Brain microvascular endothelial cell (primary cell): ENCODE results near the gene ACTL6A.
"Not testable (repeated sequence)": the region's sequence is repeated elsewhere in the genome, so short reads cannot be mapped to it uniquely, and the experiment has no call there.

Experiments used
- DNase-seq: peaks from one replicate; pipeline ENCODE4 v3.0.0-alpha.2; 2020
- H3K27ac ChIP-seq: fragments of 250-450 bp; sonication (Bioruptor Pico); 2 replicates; pipeline ENCODE4 v1.5.1; 2020; ENCODE audit warnings: mild to moderate bottlenecking, moderate library complexity
- H3K27me3 ChIP-seq: fragments of 250-450 bp; sonication (Bioruptor Pico); replicated peaks from 2 replicates; pipeline ENCODE4 v1.5.1; 2020; ENCODE audit warnings: mild to moderate bottlenecking
- H3K36me3 ChIP-seq: fragments of 250-450 bp; sonication (Bioruptor Pico); replicated peaks from 2 replicates; pipeline ENCODE4 v1.5.1; 2020; ENCODE audit warnings: mild to moderate bottlenecking
- H3K4me3 ChIP-seq: 2 replicates; pipeline ENCODE4 v1.5.1; 2011; ENCODE audit warnings: low read depth, mild to moderate bottlenecking, control low read depth, low read length, moderate library complexity
- CTCF ChIP-seq: IDR thresholded peaks from 2 replicates; pipeline ENCODE4 v1.5.1; 2011; ENCODE audit warnings: low read depth, mild to moderate bottlenecking, moderate library complexity, low read length, control low read depth, inconsistent platforms; ENCODE audit errors: missing control alignments
- in situ Hi-C: cut with HindIII; loops from 2 replicates; pipeline ENCODE4 v1.10.0; 2017; ENCODE audit warnings: low sequenced_read_pairs, low pct_ligation_motif_present

Gene ACTL6A

GRCh38 chr3:179562591-179563270 lies at the start of gene ACTL6A:
TSS of gene ACTL6A (plus strand) at chr3:179562926. CDS start at chr3:179563093, 167 bp downstream.
- peak within 1 kb of the TSS; percentile 96 for H3K4me3 ChIP-seq
- in situ Hi-C loops, result no loop called here
- no peaks in the 10 kb centered on the region for H3K27me3 ChIP-seq
- DNase-seq, result peak; percentile 100
- TF ChIP-seq CTCF, result no peak
- H3K27ac ChIP-seq, result peak within 1 kb of the TSS; percentile 57
- H3K36me3 ChIP-seq, result no peaks in the 10 kb centered on the region

GRCh38 chr3:179513862-179514261 lies 48.9 kb upstream of the ACTL6A start:
- DNase-seq, result peak; percentile 23
- Histone ChIP-seq H3K4me3 (no peak overlapping the region), H3K27ac (no peak overlapping the region), H3K36me3 (no peaks in the 10 kb centered on the region), H3K27me3 (no peaks in the 10 kb centered on the region)
- in situ Hi-C loops, result no loop called here
- no peak for TF ChIP-seq CTCF

- DNase-seq, H3K36me3 ChIP-seq, H3K27me3 ChIP-seq, H3K27ac ChIP-seq, in situ Hi-C loops, H3K4me3 ChIP-seq: not testable (repeated sequence)
Measured at GRCh38 chr3:179516461-179517251, 46.1 kb upstream of the ACTL6A start.

- in situ Hi-C loops, result no loop called here
- Histone ChIP-seq H3K27me3 (no peaks in the 10 kb centered on the region), H3K4me3 (no peak overlapping the region), H3K27ac (no peak overlapping the region), H3K36me3 (no peaks in the 10 kb centered on the region)
- TF ChIP-seq CTCF, result no peak
- no peak for DNase-seq
Measured at GRCh38 chr3:179526482-179526881, 36.2 kb upstream of the ACTL6A start.

DNA sequence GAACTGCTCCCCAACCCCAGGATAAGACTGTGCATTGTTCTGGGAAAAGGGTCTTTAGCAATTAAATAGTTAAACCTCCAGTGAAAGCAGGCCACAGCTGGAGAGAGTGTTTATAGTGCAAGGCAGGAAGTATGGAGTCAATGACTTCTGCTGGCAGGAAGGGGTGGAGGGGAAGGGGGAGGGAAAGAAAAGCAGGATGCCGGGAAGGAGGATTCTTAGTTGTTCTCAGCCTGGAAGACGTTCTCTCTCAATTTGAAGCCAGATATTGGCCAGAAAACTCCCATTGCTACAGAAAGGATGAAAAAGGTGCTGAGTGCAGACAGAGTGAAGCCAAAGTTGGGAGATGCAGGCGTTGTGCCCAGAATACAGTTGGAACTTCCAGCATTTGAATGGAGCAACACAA lies 35.7 kb upstream of the ACTL6A start:
- TF ChIP-seq CTCF, result no peak
- in situ Hi-C loops, result no loop called here
- Histone ChIP-seq H3K36me3 (no peaks in the 10 kb centered on the region), H3K27ac (no peak overlapping the region), H3K4me3 (peak overlapping the region; percentile 15), H3K27me3 (no peaks in the 10 kb centered on the region)
- DNase-seq, result peak; percentile 51

DNA sequence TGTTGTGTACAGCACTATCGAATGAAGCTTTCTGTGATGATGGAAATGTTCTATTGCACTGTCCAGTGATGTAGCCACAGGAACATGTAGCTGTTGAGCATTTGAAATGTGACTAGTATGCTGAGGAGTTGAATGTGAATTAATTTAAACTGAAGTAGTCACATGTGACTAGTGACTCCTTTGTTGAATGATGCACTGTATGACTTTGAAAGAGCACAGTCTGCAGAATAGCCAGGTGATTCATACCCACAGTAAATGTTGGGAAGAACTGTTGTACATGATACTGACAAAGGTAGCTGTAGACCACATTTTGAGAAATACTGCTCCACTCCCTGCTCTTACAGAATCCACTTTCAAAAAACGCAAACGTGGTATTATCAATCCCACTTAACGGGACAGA lies 34.0 kb upstream of the ACTL6A start:
- in situ Hi-C loops, result no loop called here
- DNase-seq, result no peak
- H3K36me3 ChIP-seq, result no peaks in the 10 kb centered on the region

More for the DNA sequence above, 34.0 kb upstream of the ACTL6A start:
- H3K27me3 ChIP-seq, result no peaks in the 10 kb centered on the region
- H3K4me3 ChIP-seq, result no peak overlapping the region
- TF ChIP-seq CTCF, result no peak
- no peak overlapping the region for H3K27ac ChIP-seq
